PC-3 (cell line): ENCODE results near the gene SLC16A3. TPM values are rescaled to one million over a fixed set of nuclear protein-coding genes. Genes with fewer than 3 reads are reported as not detected.
"Not testable (repeated sequence)": the region's sequence is repeated elsewhere in the genome, so short reads cannot be mapped to it uniquely, and the experiment has no call there.

Experiments used
- ATAC-seq: fragments of 200-7000 bp; cut with Tn5 transposase; 2 replicates; pipeline ENCODE4 v1.9.1; 2020; ENCODE audit warnings: mild to moderate bottlenecking, moderate library complexity
- BruUV-seq: library from RNA; stranded (reverse); fragments of 400-500 nt; replicated peaks from 2 replicates; lab custom pipeline; 2021; lab: Mats Ljungman, UMichigan
- CTCF ChIA-PET: fragments of 300-600 bp; sonication (Branson Sonifier 250); formaldehyde crosslinking; loops from one replicate; lab custom pipeline; 2022; ENCODE audit warnings: antibody characterized with exemption; lab: Charles Lee
- POLR2A ChIA-PET: fragments of 300-600 bp; sonication (Branson Sonifier 250); formaldehyde crosslinking; loops from one replicate; lab custom pipeline; 2022; ENCODE audit warnings: antibody characterized with exemption; ENCODE audit not compliant: unreplicated experiment; lab: Charles Lee
- DNase-seq: peaks from one replicate; pipeline ENCODE4 v3.0.0-alpha.2; 2015
- H2AFZ ChIP-seq: fragments of 300-600 bp; sonication (generic); 2 replicates; pipeline ENCODE4 v1.6.0; 2016; ENCODE audit warnings: antibody characterized with exemption, low read length
- H3F3A ChIP-seq: fragments of 300-600 bp; sonication (generic); one replicate; pipeline ENCODE4 v1.6.0; 2017; ENCODE audit warnings: antibody characterized with exemption, low read length, control low read depth, mild to moderate bottlenecking; ENCODE audit not compliant: unreplicated experiment
- H3K27ac ChIP-seq: fragments of 300-600 bp; sonication (generic); 2 replicates; pipeline ENCODE4 v1.5.1; 2016; ENCODE audit warnings: mild to moderate bottlenecking, low read length
- H3K27me3 ChIP-seq: fragments of 300-600 bp; sonication (generic); 2 replicates; pipeline ENCODE4 v1.6.1; 2016; ENCODE audit warnings: low read length, mixed read lengths
- H3K36me3 ChIP-seq: fragments of 300-600 bp; sonication (generic); 2 replicates; pipeline ENCODE4 v1.6.1; 2016; ENCODE audit warnings: low read depth, mixed run types, low read length, mixed read lengths
- H3K4me1 ChIP-seq: fragments of 300-600 bp; sonication (generic); 2 replicates; pipeline ENCODE4 v1.5.1; 2016; ENCODE audit warnings: low read length; ENCODE audit not compliant: insufficient read depth
- H3K4me2 ChIP-seq: fragments of 300-600 bp; sonication (generic); 2 replicates; pipeline ENCODE4 v1.6.0; 2016; ENCODE audit warnings: low read length
- H3K4me3 ChIP-seq: fragments of 300-600 bp; sonication (generic); 2 replicates; pipeline ENCODE4 v1.5.1; 2016; ENCODE audit warnings: mild to moderate bottlenecking, low read length, mixed read lengths
- H3K79me2 ChIP-seq: fragments of 300-600 bp; sonication (generic); 2 replicates; pipeline ENCODE4 v1.6.1; 2017; ENCODE audit warnings: low read length, mixed read lengths
- H3K9ac ChIP-seq: fragments of 300-600 bp; sonication (generic); 2 replicates; pipeline ENCODE4 v1.6.0; 2016; ENCODE audit warnings: mild to moderate bottlenecking, low read length
- H3K9me2 ChIP-seq: fragments of 300-600 bp; sonication (generic); replicated peaks from 2 replicates; pipeline ENCODE4 v1.6.1; 2016; ENCODE audit warnings: mixed run types, low read length, mixed read lengths
- H3K9me3 ChIP-seq: fragments of 300-600 bp; sonication (generic); 2 replicates; pipeline ENCODE4 v1.6.1; 2016; ENCODE audit warnings: low read length, mixed read lengths
- H4K20me1 ChIP-seq: fragments of 300-600 bp; sonication (generic); 2 replicates; pipeline ENCODE4 v1.6.1; 2016; ENCODE audit warnings: low read length, mixed read lengths
- EZH2 ChIP-seq: fragments of 300-600 bp; sonication (generic); IDR thresholded peaks from one replicate; pipeline ENCODE4 v1.6.1; 2017; ENCODE audit warnings: antibody characterized with exemption, mild to moderate bottlenecking, low read length; ENCODE audit not compliant: unreplicated experiment
- EZH2phosphoT487 ChIP-seq: fragments of 300-600 bp; sonication (generic); IDR thresholded peaks from 2 replicates; pipeline ENCODE4 v1.6.1; 2018; ENCODE audit warnings: mild to moderate bottlenecking, antibody characterized with exemption, low read length, borderline replicate concordance
- intact Hi-C: fragments of 100-400 bp; cut with micrococcal nuclease; formaldehyde crosslinking; loops from 2 replicates; pipeline ENCODE4 v1.9.0; 2023
- total RNA-seq: library from RNA; depleted of rRNA; stranded (reverse); fragments of >200 nt; gene quantifications from 2 replicates; pipeline ENCODE4 v1.2.3, GENCODE V29; 2014
- TF ChIP-seq, protein P1 (sequence below): fragments of 300-600 bp; sonication (generic); conservative IDR thresholded peaks from 2 replicates; pipeline ENCODE4 v1.5.1; 2017; ENCODE audit warnings: antibody characterized with exemption, low read depth, mild to moderate bottlenecking, low read length

The SLC16A3 gene
- total RNA-seq, 1 experiment from 2014 or later: 286 TPM

DNA sequence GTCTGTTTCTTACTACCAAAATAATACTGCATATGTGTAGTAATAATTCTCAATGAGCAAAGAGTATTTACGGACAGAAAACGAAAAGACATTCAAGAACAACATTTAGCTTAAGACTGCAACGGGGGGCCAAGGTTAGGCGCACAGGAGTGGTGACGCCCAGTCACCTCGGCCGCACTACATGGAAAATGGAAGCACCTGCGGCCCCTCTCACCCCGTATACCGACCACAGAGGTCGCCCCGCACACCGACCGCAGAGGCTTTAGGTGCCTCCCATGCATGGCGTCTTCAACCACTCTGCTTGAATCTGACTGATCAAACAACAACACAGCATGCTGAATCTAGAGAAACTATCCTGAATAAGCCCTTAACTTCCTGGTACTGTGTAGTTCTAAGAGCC is 42.6 kb upstream of the SLC16A3 start:
- DNase-seq (no peak), ATAC-seq (no peak)
- Histone ChIP-seq H3F3A (no peaks in the 10 kb centered on the region), H3K79me2 (no peaks in the 10 kb centered on the region), H3K27ac (no peak overlapping the region), H3K4me3 (no peak overlapping the region), H3K9ac (no peak overlapping the region), H4K20me1 (no peaks in the 10 kb centered on the region), H3K27me3 (no peaks in the 10 kb centered on the region), H3K36me3 (no peaks in the 10 kb centered on the region; the same call in 1 of the 2 replicates), H2AFZ (no peak overlapping the region), H3K9me3 (no peaks in the 10 kb centered on the region), H3K4me1 (no peaks in the 10 kb centered on the region), H3K4me2 (no peak overlapping the region), H3K9me2 (no peaks in the 10 kb centered on the region)
- no TSS peak for BruUV-seq
- intact Hi-C loops: no loop called here
- POLR2A ChIA-PET: no interaction called here
- CTCF ChIA-PET: no interaction called here
- TF ChIP-seq EZH2phosphoT487: no peak
- no peak for TF ChIP-seq EZH2
- TF ChIP-seq, protein P1, sequence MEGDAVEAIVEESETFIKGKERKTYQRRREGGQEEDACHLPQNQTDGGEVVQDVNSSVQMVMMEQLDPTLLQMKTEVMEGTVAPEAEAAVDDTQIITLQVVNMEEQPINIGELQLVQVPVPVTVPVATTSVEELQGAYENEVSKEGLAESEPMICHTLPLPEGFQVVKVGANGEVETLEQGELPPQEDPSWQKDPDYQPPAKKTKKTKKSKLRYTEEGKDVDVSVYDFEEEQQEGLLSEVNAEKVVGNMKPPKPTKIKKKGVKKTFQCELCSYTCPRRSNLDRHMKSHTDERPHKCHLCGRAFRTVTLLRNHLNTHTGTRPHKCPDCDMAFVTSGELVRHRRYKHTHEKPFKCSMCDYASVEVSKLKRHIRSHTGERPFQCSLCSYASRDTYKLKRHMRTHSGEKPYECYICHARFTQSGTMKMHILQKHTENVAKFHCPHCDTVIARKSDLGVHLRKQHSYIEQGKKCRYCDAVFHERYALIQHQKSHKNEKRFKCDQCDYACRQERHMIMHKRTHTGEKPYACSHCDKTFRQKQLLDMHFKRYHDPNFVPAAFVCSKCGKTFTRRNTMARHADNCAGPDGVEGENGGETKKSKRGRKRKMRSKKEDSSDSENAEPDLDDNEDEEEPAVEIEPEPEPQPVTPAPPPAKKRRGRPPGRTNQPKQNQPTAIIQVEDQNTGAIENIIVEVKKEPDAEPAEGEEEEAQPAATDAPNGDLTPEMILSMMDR: no peak

DNA sequence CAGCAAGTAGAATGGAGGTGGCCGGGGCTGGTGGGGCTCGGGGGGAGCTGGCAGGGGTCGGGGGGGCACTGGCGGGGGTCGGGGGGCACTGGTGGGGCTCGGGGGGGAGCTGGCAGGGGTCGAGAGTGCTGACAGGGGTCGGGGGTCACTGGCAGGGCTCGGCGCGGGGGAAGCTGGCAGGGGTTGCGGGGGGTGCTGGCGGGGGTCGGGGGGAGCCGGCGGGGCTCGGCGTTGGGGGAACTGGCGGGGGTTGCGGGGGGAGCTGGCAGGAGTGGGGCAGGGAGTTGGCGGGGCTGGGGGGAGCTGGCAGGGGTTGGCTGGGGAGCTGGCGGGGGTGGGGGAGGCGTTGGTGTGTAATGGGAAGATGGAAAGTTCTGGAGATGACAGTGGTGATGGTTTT is 41.3 kb upstream of the SLC16A3 start:
- no peaks in the 10 kb centered on the region for H3K27me3 ChIP-seq
- intact Hi-C loops: no loop called here
- H3K79me2 ChIP-seq: no peaks in the 10 kb centered on the region
- BruUV-seq: no TSS peak
- TF ChIP-seq, protein P1: no peak
- TF ChIP-seq EZH2 (no peak), EZH2phosphoT487 (no peak)
- ATAC-seq: no peak
- DNase-seq: no peak
- H2AFZ ChIP-seq: no peak overlapping the region
- H3K36me3 ChIP-seq: peaks cover 1% of the 10 kb centered on the region; the same call in 1 of the 2 replicates
- H3K27ac ChIP-seq: no peak overlapping the region
- H3K4me3 ChIP-seq: no peak overlapping the region
- no peaks in the 10 kb centered on the region for H3K9me2 ChIP-seq
- no peaks in the 10 kb centered on the region for H3K4me1 ChIP-seq
- H3K9ac ChIP-seq: no peak overlapping the region
- H3F3A ChIP-seq: no peaks in the 10 kb centered on the region
- ChIA-PET POLR2A (no interaction called here), CTCF (no interaction called here)
- H4K20me1 ChIP-seq: no peaks in the 10 kb centered on the region
- H3K4me2 ChIP-seq: no peak overlapping the region
- no peaks in the 10 kb centered on the region for H3K9me3 ChIP-seq

DNA sequence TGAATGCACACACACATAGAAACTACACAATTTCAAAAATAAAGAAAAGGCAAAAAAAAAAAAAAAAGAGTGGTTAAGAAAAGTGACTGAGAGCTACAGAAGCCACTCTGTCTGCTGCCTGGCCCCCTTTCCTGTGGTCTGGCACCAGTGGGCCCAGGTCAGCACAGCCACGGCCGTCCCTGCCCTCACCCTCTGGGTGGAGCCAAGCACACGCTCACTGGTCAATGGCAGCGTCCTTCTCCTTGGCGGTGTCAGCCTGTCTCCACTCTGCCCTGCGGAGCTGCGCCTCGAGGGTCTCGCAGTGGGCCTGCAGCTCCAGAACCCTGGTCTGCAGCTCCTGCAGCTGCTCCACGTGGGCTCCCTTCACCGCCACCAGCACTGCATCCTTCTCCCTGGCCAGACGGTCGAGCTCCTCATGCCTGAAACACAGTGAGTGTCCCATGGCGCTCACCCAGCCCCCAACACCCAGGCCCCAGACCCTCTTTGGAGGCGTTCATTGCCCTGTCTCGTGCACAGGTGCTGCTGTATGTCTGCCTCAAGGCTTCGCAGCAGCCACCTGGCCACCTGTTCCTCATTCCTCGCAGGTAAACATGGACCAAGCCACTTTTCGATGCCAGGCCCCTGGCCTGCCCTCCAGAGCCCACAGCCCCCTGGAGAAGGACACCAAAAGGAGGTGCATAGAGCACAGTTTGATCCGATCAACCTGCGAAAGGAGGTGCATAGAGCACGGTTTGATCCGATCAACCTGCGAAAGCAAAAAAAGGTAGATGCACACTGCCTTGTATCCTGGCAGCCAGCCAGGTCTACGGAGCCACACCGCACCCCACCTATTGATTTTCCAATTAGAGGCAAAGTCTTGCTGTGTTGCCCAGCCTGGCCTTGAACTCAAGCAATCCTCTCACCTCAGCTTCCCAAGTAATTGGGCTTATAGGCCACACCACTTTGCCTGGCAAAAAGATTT is 40.6 kb upstream of the SLC16A3 start:
- intact Hi-C loops: no loop called here
- Histone ChIP-seq H3K9ac (no peak overlapping the region), H3K4me3 (no peak overlapping the region), H3K79me2 (no peaks in the 10 kb centered on the region), H4K20me1 (no peaks in the 10 kb centered on the region), H3K27me3 (no peaks in the 10 kb centered on the region), H3K36me3 (peaks cover 5% of the 10 kb centered on the region; the same call in 1 of the 2 replicates), H3F3A (no peaks in the 10 kb centered on the region), H3K9me3 (no peaks in the 10 kb centered on the region), H3K4me2 (no peak overlapping the region), H3K4me1 (no peaks in the 10 kb centered on the region), H3K9me2 (no peaks in the 10 kb centered on the region), H3K27ac (no peak overlapping the region), H2AFZ (no peak overlapping the region)
- TF ChIP-seq EZH2phosphoT487: no peak
- TF ChIP-seq EZH2: no peak
- TF ChIP-seq, protein P1: no peak
- ATAC-seq: no peak
- BruUV-seq: no TSS peak
- DNase-seq: no peak
- ChIA-PET POLR2A (no interaction called here), CTCF (no interaction called here)

DNA sequence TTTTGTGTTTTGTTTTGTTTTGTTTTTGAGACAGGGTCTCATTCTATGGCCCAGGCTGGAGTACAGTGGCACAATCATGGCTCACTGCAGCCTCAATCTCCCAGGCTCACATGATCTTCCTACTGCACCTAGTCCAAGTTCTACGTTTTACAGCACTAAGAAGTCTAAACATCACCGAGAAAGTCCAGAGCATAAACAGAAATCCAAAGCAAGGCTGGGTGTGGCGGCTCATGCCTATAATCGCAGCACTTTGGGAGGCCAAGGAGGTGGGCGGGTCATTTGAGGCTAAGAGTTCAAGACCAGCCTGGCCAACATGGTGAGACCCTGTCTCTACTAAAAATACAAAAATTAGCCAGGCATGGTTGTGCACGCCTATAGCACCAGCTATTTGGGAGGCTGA is 35.8 kb upstream of the SLC16A3 start:
- H2AFZ ChIP-seq, H3K9me2 ChIP-seq, H3K27ac ChIP-seq, H3K4me3 ChIP-seq, ATAC-seq, H3K9me3 ChIP-seq, H4K20me1 ChIP-seq, POLR2A ChIA-PET, H3K9ac ChIP-seq, DNase-seq, H3K4me1 ChIP-seq, H3K27me3 ChIP-seq, intact Hi-C loops, H3F3A ChIP-seq, H3K4me2 ChIP-seq, BruUV-seq, H3K79me2 ChIP-seq, CTCF ChIA-PET: not testable (repeated sequence)
- H3K36me3 ChIP-seq: peaks cover 15% of the 10 kb centered on the region; the same call in 1 of the 2 replicates
